Keratinocyte (primary cell): Measurements from ENCODE around the gene PLS1. TPM values are rescaled to one million over a fixed set of nuclear protein-coding genes. Genes with fewer than 3 reads are reported as not detected.

Experiments
- DNase-seq: peaks from one replicate; pipeline ENCODE4 v3.0.0-alpha.2; 2011; ENCODE audit warnings: low read depth, missing footprints, low spot score
- FAIRE-seq: peaks from 2 replicates; lab custom pipeline; 2011; peaks lifted over from hg19 to GRCh38; lab: Jason Lieb, UNC
- H2AFZ ChIP-seq: 2 replicates; pipeline ENCODE4 v1.6.0; 2012; ENCODE audit warnings: low read length, control low read depth, inconsistent platforms; ENCODE audit not compliant: control insufficient read depth
- H3K27ac ChIP-seq: 2 replicates; pipeline ENCODE4 v1.5.1; 2011; ENCODE audit warnings: low read length; ENCODE audit not compliant: control insufficient read depth, insufficient read depth
- H3K27me3 ChIP-seq: 3 replicates; pipeline ENCODE4 v1.6.0; 2011; ENCODE audit warnings: low read length; ENCODE audit not compliant: control insufficient read depth, insufficient read depth; ENCODE audit errors: extremely low read depth
- H3K36me3 ChIP-seq, 2 experiments: 2 replicates in 1 of 2; 3 replicates in 1 of 2; pipeline ENCODE4 v1.5.1; 2011; ENCODE audit warnings: low read length in 2 of 2, mild to moderate bottlenecking in 1 of 2; ENCODE audit not compliant: control insufficient read depth in 2 of 2, insufficient read depth in 2 of 2; ENCODE audit errors: extremely low read depth in 1 of 2
- H3K4me1 ChIP-seq: 3 replicates; pipeline ENCODE4 v1.5.1; 2011; ENCODE audit warnings: low read length; ENCODE audit not compliant: control insufficient read depth, insufficient read depth; ENCODE audit errors: extremely low read depth
- H3K4me2 ChIP-seq: 3 replicates; pipeline ENCODE4 v1.6.0; 2011; ENCODE audit warnings: low read depth, low read length; ENCODE audit not compliant: control insufficient read depth, insufficient read depth; ENCODE audit errors: extremely low read depth
- H3K4me3 ChIP-seq, 3 experiments: fragments of 200-600 bp in 1 of 3; sonication (generic) in 1 of 3; 2 replicates in 2 of 3; 3 replicates in 1 of 3; pipeline ENCODE4 v1.5.1; 2011 to 2016; ENCODE audit warnings: low read length in 3 of 3, mild to moderate bottlenecking in 3 of 3, control low read depth in 2 of 3, inconsistent platforms in 1 of 3, low read depth in 1 of 3, mixed read lengths in 1 of 3, mixed run types in 1 of 3, moderate library complexity in 1 of 3; ENCODE audit not compliant: control insufficient read depth in 2 of 3, insufficient read depth in 2 of 3; ENCODE audit errors: extremely low read depth in 1 of 3
- H3K79me2 ChIP-seq: 2 replicates; pipeline ENCODE4 v1.6.0; 2012; ENCODE audit warnings: low read length; ENCODE audit not compliant: control insufficient read depth, insufficient read depth
- H3K9ac ChIP-seq: 3 replicates; pipeline ENCODE4 v1.6.0; 2011; ENCODE audit warnings: low read length; ENCODE audit not compliant: control insufficient read depth, insufficient read depth; ENCODE audit errors: extremely low read depth
- H3K9me1 ChIP-seq: 3 replicates; pipeline ENCODE4 v1.6.0; 2011; ENCODE audit warnings: low read length; ENCODE audit not compliant: control insufficient read depth, insufficient read depth; ENCODE audit errors: extremely low read depth
- H3K9me3 ChIP-seq: 2 replicates; pipeline ENCODE4 v1.5.1; 2012; ENCODE audit warnings: low read depth, low read length; ENCODE audit not compliant: control insufficient read depth
- H4K20me1 ChIP-seq: 3 replicates; pipeline ENCODE4 v1.6.0; 2011; ENCODE audit warnings: low read length; ENCODE audit not compliant: control insufficient read depth, insufficient read depth; ENCODE audit errors: extremely low read depth
- EZH2 ChIP-seq: IDR thresholded peaks from one replicate; pipeline ENCODE4 v1.6.1; 2012; ENCODE audit warnings: inconsistent platforms, mild to moderate bottlenecking, low read length, moderate library complexity
- dilution Hi-C: fragments of 300-500 bp; cut with MboI; formaldehyde crosslinking; loops from one replicate; pipeline ENCODE4 v1.7.0; 2020; ENCODE audit warnings: low sequenced_read_pairs; ENCODE audit not compliant: extremely low pct_ligation_motif_present
- polyA plus RNA-seq, 5 experiments: library from polyadenylated mRNA; depleted of rRNA in 3 of 5; stranded (reverse) in 3 of 5; stranded (forward) in 1 of 5; unstranded in 1 of 5; fragments of >200 nt; gene quantifications; 1 replicate in 1 of 5; 2 replicates in 3 of 5; 3 replicates in 1 of 5; pipeline versions ENCODE4 v1.2.1 to v1.2.3, GENCODE V29; 2011 to 2012; ENCODE audit warnings: missing spikeins in 2 of 5, low read depth in 1 of 5, low replicate concordance in 1 of 5
- TF ChIP-seq, protein P1 (sequence below), 3 experiments: IDR thresholded peaks in 1 of 3; conservative IDR thresholded peaks in 1 of 3; optimal IDR thresholded peaks in 1 of 3; 2 replicates in 2 of 3; 3 replicates in 1 of 3; pipeline versions ENCODE3 to v1.5.1; 2011; ENCODE audit warnings: low read length in 3 of 3, mild to moderate bottlenecking in 3 of 3, moderate library complexity in 2 of 3, control low read depth in 1 of 3, inconsistent platforms in 1 of 3; ENCODE audit not compliant: insufficient read depth in 2 of 3; ENCODE audit errors: extremely low read depth in 1 of 3

Gene PLS1
- polyA plus RNA-seq, 1 donor (not counting 4 experiments of a cell fraction or from before 2014, with no cell fraction given) = 13.9 TPM

DNA sequence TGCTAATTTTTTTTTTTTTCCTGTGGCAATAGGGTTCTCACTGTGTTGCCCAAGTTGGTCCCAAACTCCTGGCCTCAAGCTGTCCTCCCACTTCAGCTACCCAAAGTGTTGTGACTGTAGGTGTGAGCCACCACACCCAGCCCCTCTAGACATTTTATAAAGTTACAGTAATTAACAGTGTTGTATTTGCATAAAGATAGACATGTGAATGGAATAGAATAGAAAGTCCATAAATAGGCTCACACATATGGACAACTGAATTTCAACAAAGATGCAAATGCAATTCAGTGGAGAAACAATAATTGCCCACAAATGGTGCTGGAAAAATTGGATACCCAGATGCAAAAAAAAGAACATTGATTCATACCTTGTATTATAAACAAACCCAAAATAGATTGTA lies 39.9 kb downstream of the PLS1 start:
- no peak overlapping the region for H3K9ac ChIP-seq
- H3K27me3 ChIP-seq = no peaks in the 10 kb centered on the region
- H3K79me2 ChIP-seq = no peaks in the 10 kb centered on the region
- FAIRE-seq (no peak), DNase-seq (no peak)
- H3K9me1 ChIP-seq = no peaks in the 10 kb centered on the region
- TF ChIP-seq, protein P1, sequence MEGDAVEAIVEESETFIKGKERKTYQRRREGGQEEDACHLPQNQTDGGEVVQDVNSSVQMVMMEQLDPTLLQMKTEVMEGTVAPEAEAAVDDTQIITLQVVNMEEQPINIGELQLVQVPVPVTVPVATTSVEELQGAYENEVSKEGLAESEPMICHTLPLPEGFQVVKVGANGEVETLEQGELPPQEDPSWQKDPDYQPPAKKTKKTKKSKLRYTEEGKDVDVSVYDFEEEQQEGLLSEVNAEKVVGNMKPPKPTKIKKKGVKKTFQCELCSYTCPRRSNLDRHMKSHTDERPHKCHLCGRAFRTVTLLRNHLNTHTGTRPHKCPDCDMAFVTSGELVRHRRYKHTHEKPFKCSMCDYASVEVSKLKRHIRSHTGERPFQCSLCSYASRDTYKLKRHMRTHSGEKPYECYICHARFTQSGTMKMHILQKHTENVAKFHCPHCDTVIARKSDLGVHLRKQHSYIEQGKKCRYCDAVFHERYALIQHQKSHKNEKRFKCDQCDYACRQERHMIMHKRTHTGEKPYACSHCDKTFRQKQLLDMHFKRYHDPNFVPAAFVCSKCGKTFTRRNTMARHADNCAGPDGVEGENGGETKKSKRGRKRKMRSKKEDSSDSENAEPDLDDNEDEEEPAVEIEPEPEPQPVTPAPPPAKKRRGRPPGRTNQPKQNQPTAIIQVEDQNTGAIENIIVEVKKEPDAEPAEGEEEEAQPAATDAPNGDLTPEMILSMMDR (optimal IDR thresholded peaks at IDR 0.05 in 1 of 3, IDR thresholded peaks at IDR 0.05 in 1 of 3, conservative IDR thresholded peaks at IDR 0.05 in 1 of 3; ENCODE audit: extremely low read depth in 1 of 3, insufficient read depth in 2 of 3, low read length in 3 of 3) = no peak
- TF ChIP-seq EZH2 = no peak
- dilution Hi-C loops = no loop called here
- H3K9me3 ChIP-seq = no peaks in the 10 kb centered on the region
- H3K36me3 ChIP-seq = no peaks in the 10 kb centered on the region
- H2AFZ ChIP-seq = no peak overlapping the region
- H4K20me1 ChIP-seq = no peaks in the 10 kb centered on the region
- no peak overlapping the region for H3K27ac ChIP-seq
- H3K4me1 ChIP-seq = no peaks in the 10 kb centered on the region
- no peak overlapping the region for H3K4me3 ChIP-seq
- no peak overlapping the region for H3K4me2 ChIP-seq

DNA sequence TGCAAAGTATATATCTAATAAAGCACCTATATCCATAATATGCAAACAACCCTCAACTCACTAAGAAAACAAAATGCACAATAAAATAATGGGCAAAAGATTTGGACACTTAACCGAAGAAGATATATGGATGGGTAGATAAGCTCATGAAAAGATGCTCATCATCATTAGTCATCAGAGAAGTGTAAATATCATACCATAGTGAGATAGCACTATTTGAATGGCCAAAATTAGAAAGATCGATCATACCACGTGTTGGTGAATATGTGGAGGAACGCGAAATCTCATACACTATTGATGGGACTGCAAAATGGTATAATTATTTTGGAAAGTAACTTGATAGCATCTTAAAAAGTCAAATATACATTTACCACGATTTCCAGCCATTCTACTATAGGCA lies 40.5 kb downstream of the PLS1 start:
- no peaks in the 10 kb centered on the region for H3K27me3 ChIP-seq
- no peak overlapping the region for H3K27ac ChIP-seq
- no peaks in the 10 kb centered on the region for H3K9me1 ChIP-seq
- no peak for DNase-seq
- FAIRE-seq = no peak
- dilution Hi-C loops = no loop called here
- no peak overlapping the region for H3K4me2 ChIP-seq
- H3K79me2 ChIP-seq = no peaks in the 10 kb centered on the region
- no peaks in the 10 kb centered on the region for H4K20me1 ChIP-seq
- H3K4me3 ChIP-seq = no peak overlapping the region
- H3K36me3 ChIP-seq = no peaks in the 10 kb centered on the region
- H3K9ac ChIP-seq = no peak overlapping the region
- H2AFZ ChIP-seq = no peak overlapping the region
- H3K9me3 ChIP-seq = no peaks in the 10 kb centered on the region
- H3K4me1 ChIP-seq = no peaks in the 10 kb centered on the region
- TF ChIP-seq, protein P1 (optimal IDR thresholded peaks at IDR 0.05 in 1 of 3, IDR thresholded peaks at IDR 0.05 in 1 of 3, conservative IDR thresholded peaks at IDR 0.05 in 1 of 3; ENCODE audit: extremely low read depth in 1 of 3, insufficient read depth in 2 of 3, low read length in 3 of 3) = no peak
- no peak for TF ChIP-seq EZH2
